Keratinocyte (primary cell): ENCODE results near the gene RBFOX1.

Source experiments
- EZH2 ChIP-seq: IDR thresholded peaks from one replicate; pipeline ENCODE4 v1.6.1; 2012; ENCODE audit warnings: inconsistent platforms, mild to moderate bottlenecking, low read length, moderate library complexity
- TF ChIP-seq, protein P1 (sequence below), 3 experiments: IDR thresholded peaks in 1 of 3; conservative IDR thresholded peaks in 1 of 3; optimal IDR thresholded peaks in 1 of 3; 2 replicates in 2 of 3; 3 replicates in 1 of 3; pipeline versions ENCODE3 to v1.5.1; 2011; ENCODE audit warnings: low read length in 3 of 3, mild to moderate bottlenecking in 3 of 3, moderate library complexity in 2 of 3, control low read depth in 1 of 3, inconsistent platforms in 1 of 3; ENCODE audit not compliant: insufficient read depth in 2 of 3; ENCODE audit errors: extremely low read depth in 1 of 3

DNA sequence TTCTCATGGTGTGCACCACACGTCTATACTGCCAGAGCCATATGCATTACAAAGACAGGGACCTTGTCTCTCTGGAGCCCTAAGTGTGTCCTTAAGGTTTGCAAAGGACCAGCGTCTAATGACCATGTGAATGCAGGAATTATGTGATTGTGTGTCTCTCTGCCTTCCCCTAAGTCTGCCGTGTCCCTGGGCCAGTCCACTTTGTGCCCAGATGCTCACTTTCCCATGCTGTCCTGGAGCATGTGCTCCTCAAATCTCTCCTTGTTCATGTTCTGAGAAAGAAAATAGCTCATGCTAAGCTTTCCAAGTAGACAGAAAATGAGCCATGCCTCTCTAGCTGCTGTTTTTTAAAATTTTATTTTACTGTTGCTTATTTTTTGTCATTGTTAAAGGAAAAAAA is 125.5 kb downstream of the RBFOX1 start:
- TF ChIP-seq, protein P1, sequence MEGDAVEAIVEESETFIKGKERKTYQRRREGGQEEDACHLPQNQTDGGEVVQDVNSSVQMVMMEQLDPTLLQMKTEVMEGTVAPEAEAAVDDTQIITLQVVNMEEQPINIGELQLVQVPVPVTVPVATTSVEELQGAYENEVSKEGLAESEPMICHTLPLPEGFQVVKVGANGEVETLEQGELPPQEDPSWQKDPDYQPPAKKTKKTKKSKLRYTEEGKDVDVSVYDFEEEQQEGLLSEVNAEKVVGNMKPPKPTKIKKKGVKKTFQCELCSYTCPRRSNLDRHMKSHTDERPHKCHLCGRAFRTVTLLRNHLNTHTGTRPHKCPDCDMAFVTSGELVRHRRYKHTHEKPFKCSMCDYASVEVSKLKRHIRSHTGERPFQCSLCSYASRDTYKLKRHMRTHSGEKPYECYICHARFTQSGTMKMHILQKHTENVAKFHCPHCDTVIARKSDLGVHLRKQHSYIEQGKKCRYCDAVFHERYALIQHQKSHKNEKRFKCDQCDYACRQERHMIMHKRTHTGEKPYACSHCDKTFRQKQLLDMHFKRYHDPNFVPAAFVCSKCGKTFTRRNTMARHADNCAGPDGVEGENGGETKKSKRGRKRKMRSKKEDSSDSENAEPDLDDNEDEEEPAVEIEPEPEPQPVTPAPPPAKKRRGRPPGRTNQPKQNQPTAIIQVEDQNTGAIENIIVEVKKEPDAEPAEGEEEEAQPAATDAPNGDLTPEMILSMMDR (optimal IDR thresholded peaks at IDR 0.05 in 1 of 3, IDR thresholded peaks at IDR 0.05 in 1 of 3, conservative IDR thresholded peaks at IDR 0.05 in 1 of 3; ENCODE audit: extremely low read depth in 1 of 3, insufficient read depth in 2 of 3, low read length in 3 of 3) = no peak
- no peak for TF ChIP-seq EZH2
